Subcutaneous adipose tissue (tissue), 4 donors: ENCODE measurements around the gene MAP3K5. TPM values are rescaled to one million over a fixed set of nuclear protein-coding genes. Genes with fewer than 3 reads are reported as not detected.

Source experiments
- CTCF ChIP-seq: fragments of 450-650 bp; IDR thresholded peaks from one replicate; pipeline ENCODE4 v1.5.1; 2016; ENCODE audit warnings: low read depth, mild to moderate bottlenecking, control low read depth, antibody characterized with exemption, moderate library complexity
- total RNA-seq, 4 donors: library from RNA; depleted of rRNA; stranded (reverse); fragments of >200 nt; gene quantifications; one replicate each; pipeline ENCODE4 v1.1.0, GENCODE V29; 2016

MAP3K5 gene
- total RNA-seq, 4 donors from 2014 or later, result 20.9 to 44.0 (median 37.1) TPM

- no peak for TF ChIP-seq CTCF
Observed at GRCh38 chr6:136672144-136672543, 120.1 kb downstream of the MAP3K5 start.

GRCh38 chr6:136669299-136669699 is 123.0 kb downstream of the MAP3K5 start:
- no peak for TF ChIP-seq CTCF

GRCh38 chr6:136668571-136668970 is 123.7 kb downstream of the MAP3K5 start:
- TF ChIP-seq CTCF, result no peak

GRCh38 chr6:136666041-136666440 is 126.2 kb downstream of the MAP3K5 start:
- TF ChIP-seq CTCF, result no peak

- TF ChIP-seq CTCF, result no peak
Observed at GRCh38 chr6:136662347-136663237, 129.7 kb downstream of the MAP3K5 start.

GRCh38 chr6:136660727-136661126 is 131.6 kb downstream of the MAP3K5 start:
- no peak for TF ChIP-seq CTCF

- TF ChIP-seq CTCF, result no peak
Observed at GRCh38 chr6:136659991-136660499, 132.2 kb downstream of the MAP3K5 start.
